Stimulated activated naive CD8-positive, alpha-beta T cell treated with anti-CD3 and anti-CD28 coated beads, Interleukin-15, Interleukin-2, amounts not matched to agents 100 ng/mL and 50 ng/mL, for 24 hours (primary cell): ENCODE results near the gene OR11H6.
"Not testable (repeated sequence)": the region's sequence is repeated elsewhere in the genome, so short reads cannot be mapped to it uniquely, and the experiment has no call there.

Source experiments
- H3K27ac Mint-ChIP-seq: one replicate; pipeline ENCODE4 v1.8.0; 2021; ENCODE audit warnings: mild to moderate bottlenecking, mixed read lengths
- H3K27me3 Mint-ChIP-seq: one replicate; pipeline ENCODE4 v1.8.0; 2021; ENCODE audit warnings: mixed read lengths
- H3K36me3 Mint-ChIP-seq: one replicate; pipeline ENCODE4 v1.8.0; 2021; ENCODE audit warnings: low read depth, mixed read lengths
- H3K4me1 Mint-ChIP-seq: one replicate; pipeline ENCODE4 v1.8.0; 2021; ENCODE audit warnings: low read depth, mixed read lengths
- H3K4me3 Mint-ChIP-seq: one replicate; pipeline ENCODE4 v1.8.0; 2021; ENCODE audit warnings: mild to moderate bottlenecking, mixed read lengths
- H3K9me3 Mint-ChIP-seq: one replicate; pipeline ENCODE4 v1.8.0; 2021; ENCODE audit warnings: mixed read lengths

The OR11H6 gene

GRCh38 chr14:20223410-20223809, at the start of gene OR11H6:
Gene OR11H6 (plus strand): TSS chr14:20223710. CDS start chr14:20223710, 0 bp downstream.
- peaks cover 13% of the 10 kb centered on the region for H3K27me3 Mint-ChIP-seq
- H3K4me1 Mint-ChIP-seq: no peaks in the 10 kb centered on the region
- H3K4me3 Mint-ChIP-seq: no peak within 1 kb of the TSS
- H3K9me3 Mint-ChIP-seq: no peaks in the 10 kb centered on the region
- no peaks in the 10 kb centered on the region for H3K36me3 Mint-ChIP-seq
- H3K27ac Mint-ChIP-seq: no peak within 1 kb of the TSS

- not testable (repeated sequence) for H3K4me3 Mint-ChIP-seq, H3K36me3 Mint-ChIP-seq, H3K27ac Mint-ChIP-seq, H3K4me1 Mint-ChIP-seq, H3K9me3 Mint-ChIP-seq
- peaks cover 14% of the 10 kb centered on the region for H3K27me3 Mint-ChIP-seq
These were observed 49.3 kb upstream of the OR11H6 start for GRCh38 chr14:20174205-20174604.

- Mint-ChIP-seq H3K27me3 (peaks cover 8% of the 10 kb centered on the region), H3K9me3 (no peaks in the 10 kb centered on the region), H3K27ac (no peak overlapping the region), H3K4me1 (no peaks in the 10 kb centered on the region), H3K36me3 (no peaks in the 10 kb centered on the region), H3K4me3 (no peak overlapping the region)
These were observed 47.2 kb upstream of the OR11H6 start for GRCh38 chr14:20176330-20176729.

- Mint-ChIP-seq H3K27ac (no peak overlapping the region), H3K36me3 (no peaks in the 10 kb centered on the region), H3K9me3 (no peaks in the 10 kb centered on the region), H3K4me1 (no peaks in the 10 kb centered on the region), H3K27me3 (peaks cover 8% of the 10 kb centered on the region), H3K4me3 (no peak overlapping the region)
These were observed 46.0 kb upstream of the OR11H6 start for GRCh38 chr14:20177433-20177974.

GRCh38 chr14:20179218-20179617, 44.3 kb upstream of the OR11H6 start:
- Mint-ChIP-seq H3K27me3 (peaks cover 4% of the 10 kb centered on the region), H3K36me3 (no peaks in the 10 kb centered on the region), H3K9me3 (no peaks in the 10 kb centered on the region), H3K27ac (no peak overlapping the region), H3K4me1 (no peaks in the 10 kb centered on the region), H3K4me3 (no peak overlapping the region)

GRCh38 chr14:20179880-20180279, 43.6 kb upstream of the OR11H6 start:
- no peak overlapping the region for H3K4me3 Mint-ChIP-seq
- no peak overlapping the region for H3K27ac Mint-ChIP-seq
- no peaks in the 10 kb centered on the region for H3K36me3 Mint-ChIP-seq
- no peaks in the 10 kb centered on the region for H3K9me3 Mint-ChIP-seq
- H3K27me3 Mint-ChIP-seq: peaks cover 4% of the 10 kb centered on the region
- H3K4me1 Mint-ChIP-seq: no peaks in the 10 kb centered on the region

- no peaks in the 10 kb centered on the region for H3K9me3 Mint-ChIP-seq
- H3K27me3 Mint-ChIP-seq: peaks cover 4% of the 10 kb centered on the region
- no peaks in the 10 kb centered on the region for H3K36me3 Mint-ChIP-seq
- no peak overlapping the region for H3K4me3 Mint-ChIP-seq
- H3K27ac Mint-ChIP-seq: no peak overlapping the region
- no peaks in the 10 kb centered on the region for H3K4me1 Mint-ChIP-seq
These were observed 43.0 kb upstream of the OR11H6 start for GRCh38 chr14:20180486-20180885.

GRCh38 chr14:20184181-20184580, 39.3 kb upstream of the OR11H6 start:
- Mint-ChIP-seq H3K27ac (no peak overlapping the region), H3K4me3 (no peak overlapping the region), H3K4me1 (no peaks in the 10 kb centered on the region), H3K9me3 (no peaks in the 10 kb centered on the region), H3K36me3 (no peaks in the 10 kb centered on the region), H3K27me3 (peaks cover 8% of the 10 kb centered on the region)

- Mint-ChIP-seq H3K4me3 (no peak within 1 kb of the TSS), H3K27me3 (peaks cover 8% of the 10 kb centered on the region), H3K36me3 (no peaks in the 10 kb centered on the region), H3K9me3 (no peaks in the 10 kb centered on the region), H3K27ac (no peak within 1 kb of the TSS), H3K4me1 (no peaks in the 10 kb centered on the region)
These were observed 32.9 kb upstream of the OR11H6 start, which contains the start of gene OR11G2 for GRCh38 chr14:20190596-20190995. Gene OR11G2 (plus strand): TSS chr14:20190896. CDS start chr14:20197438, 6,542 bp downstream.

GRCh38 chr14:20191396-20191795, 32.1 kb upstream of the OR11H6 start:
- no peaks in the 10 kb centered on the region for H3K36me3 Mint-ChIP-seq
- H3K4me1 Mint-ChIP-seq: no peaks in the 10 kb centered on the region
- peaks cover 7% of the 10 kb centered on the region for H3K27me3 Mint-ChIP-seq
- H3K27ac Mint-ChIP-seq: no peak overlapping the region
- no peak overlapping the region for H3K4me3 Mint-ChIP-seq
- no peaks in the 10 kb centered on the region for H3K9me3 Mint-ChIP-seq

- Mint-ChIP-seq H3K4me3 (no peak overlapping the region), H3K36me3 (no peaks in the 10 kb centered on the region), H3K27ac (no peak overlapping the region), H3K9me3 (no peaks in the 10 kb centered on the region), H3K27me3 (no peaks in the 10 kb centered on the region), H3K4me1 (no peaks in the 10 kb centered on the region)
These were observed 29.4 kb upstream of the OR11H6 start for GRCh38 chr14:20194101-20194500.

GRCh38 chr14:20195170-20195569, 28.3 kb upstream of the OR11H6 start:
- not testable (repeated sequence) for H3K36me3 Mint-ChIP-seq, H3K4me1 Mint-ChIP-seq, H3K27ac Mint-ChIP-seq, H3K9me3 Mint-ChIP-seq, H3K27me3 Mint-ChIP-seq, H3K4me3 Mint-ChIP-seq

- no peaks in the 10 kb centered on the region for H3K36me3 Mint-ChIP-seq
- no peaks in the 10 kb centered on the region for H3K9me3 Mint-ChIP-seq
- no peak overlapping the region for H3K27ac Mint-ChIP-seq
- H3K27me3 Mint-ChIP-seq: peaks cover 3% of the 10 kb centered on the region
- H3K4me1 Mint-ChIP-seq: no peaks in the 10 kb centered on the region
- H3K4me3 Mint-ChIP-seq: no peak overlapping the region
These were observed 27.6 kb upstream of the OR11H6 start for GRCh38 chr14:20195911-20196310.

- no peaks in the 10 kb centered on the region for H3K9me3 Mint-ChIP-seq
- H3K4me3 Mint-ChIP-seq: no peak overlapping the region
- H3K4me1 Mint-ChIP-seq: no peaks in the 10 kb centered on the region
- H3K36me3 Mint-ChIP-seq: no peaks in the 10 kb centered on the region
- H3K27me3 Mint-ChIP-seq: peaks cover 7% of the 10 kb centered on the region
- H3K27ac Mint-ChIP-seq: no peak overlapping the region
These were observed 26.1 kb upstream of the OR11H6 start for GRCh38 chr14:20197459-20197858.

- H3K9me3 Mint-ChIP-seq: no peaks in the 10 kb centered on the region
- no peaks in the 10 kb centered on the region for H3K4me1 Mint-ChIP-seq
- H3K27ac Mint-ChIP-seq: no peak overlapping the region
- H3K4me3 Mint-ChIP-seq: no peak overlapping the region
- peaks cover 7% of the 10 kb centered on the region for H3K27me3 Mint-ChIP-seq
- H3K36me3 Mint-ChIP-seq: no peaks in the 10 kb centered on the region
These were observed 24.5 kb upstream of the OR11H6 start for GRCh38 chr14:20198991-20199390.

- Mint-ChIP-seq H3K4me1 (no peaks in the 10 kb centered on the region), H3K27ac (no peak overlapping the region), H3K9me3 (no peaks in the 10 kb centered on the region), H3K36me3 (no peaks in the 10 kb centered on the region), H3K4me3 (no peak overlapping the region), H3K27me3 (peaks cover 19% of the 10 kb centered on the region)
These were observed 18.8 kb upstream of the OR11H6 start for GRCh38 chr14:20204721-20205120.
